CD14-positive monocyte (primary cell): ENCODE measurements around the gene CSNK1G1. TPM values are rescaled to one million over a fixed set of nuclear protein-coding genes. Genes with fewer than 3 reads are reported as not detected.
A peak's percentile ranks its signal among the peaks of the same experiment; 100 is the strongest.
"Not testable (repeated sequence)": the region's sequence is repeated elsewhere in the genome, so short reads cannot be mapped to it uniquely, and the experiment has no call there.

Experiments used
- DNase-seq, 3 donors: peaks; one replicate each; pipeline ENCODE4 v3.0.0-alpha.2; 2011 to 2022
- H2AFZ ChIP-seq: 2 replicates; pipeline ENCODE4 v1.6.0; 2012; ENCODE audit warnings: mild to moderate bottlenecking, low read depth, low read length, inconsistent platforms; ENCODE audit not compliant: insufficient read depth, poor library complexity, severe bottlenecking
- H3K27ac ChIP-seq, 2 donors: 1 replicate in 1 of 2; 2 replicates in 1 of 2; pipeline ENCODE4 v1.5.1; 2012 to 2013; ENCODE audit warnings: low read length in 2 of 2, control low read depth in 1 of 2, inconsistent platforms in 1 of 2, low read depth in 1 of 2, mild to moderate bottlenecking in 1 of 2
- H3K27me3 ChIP-seq, 2 donors: one replicate each; pipeline versions ENCODE4 v1.6.0 to v1.6.1; 2011 to 2013; ENCODE audit warnings: low read length in 2 of 2; ENCODE audit not compliant: control insufficient read depth in 2 of 2, insufficient read depth in 2 of 2
- H3K36me3 ChIP-seq, 2 donors: replicated peaks in 1 of 2; 1 replicate in 1 of 2; 2 replicates in 1 of 2; pipeline versions ENCODE4 v1.5.1 to v1.6.1; 2012 to 2013; ENCODE audit warnings: low read length in 2 of 2, control low read depth in 1 of 2, inconsistent platforms in 1 of 2, mild to moderate bottlenecking in 1 of 2; ENCODE audit not compliant: insufficient read depth in 2 of 2, control insufficient read depth in 1 of 2
- H3K4me1 ChIP-seq, 2 donors: 1 replicate in 1 of 2; 2 replicates in 1 of 2; pipeline versions ENCODE4 v1.5.1 to v1.6.1; 2012 to 2013; ENCODE audit warnings: low read length in 2 of 2, control low read depth in 1 of 2, inconsistent platforms in 1 of 2, mild to moderate bottlenecking in 1 of 2, moderate library complexity in 1 of 2; ENCODE audit not compliant: insufficient read depth in 2 of 2, control insufficient read depth in 1 of 2
- H3K4me2 ChIP-seq: replicated peaks from 2 replicates; pipeline ENCODE3; 2012; ENCODE audit warnings: low read length, moderate library complexity, mild to moderate bottlenecking; ENCODE audit not compliant: poor library complexity, severe bottlenecking; ENCODE audit errors: extremely low read depth
- H3K4me3 ChIP-seq, 3 experiments: fragments of 200-600 bp in 1 of 3; sonication (generic) in 1 of 3; replicated peaks in 1 of 3; 1 replicate in 2 of 3; 2 replicates in 1 of 3; pipeline ENCODE4 v1.5.1; 2011 to 2013; ENCODE audit warnings: low read length in 3 of 3, mild to moderate bottlenecking in 3 of 3, control low read depth in 2 of 3, low read depth in 2 of 3, inconsistent platforms in 1 of 3, moderate library complexity in 1 of 3
- H3K79me2 ChIP-seq: 2 replicates; pipeline ENCODE4 v1.6.0; 2012; ENCODE audit warnings: mild to moderate bottlenecking, control low read depth, inconsistent platforms, low read length, moderate library complexity; ENCODE audit not compliant: insufficient read depth
- H3K9ac ChIP-seq: 2 replicates; pipeline ENCODE4 v1.6.0; 2017; ENCODE audit warnings: low read length, mild to moderate bottlenecking; ENCODE audit not compliant: insufficient read depth, poor library complexity, severe bottlenecking
- H3K9me3 ChIP-seq, 2 donors: replicated peaks in 1 of 2; 1 replicate in 1 of 2; 2 replicates in 1 of 2; pipeline versions ENCODE4 v1.5.1 to v1.6.1; 2012 to 2013; ENCODE audit warnings: low read length in 2 of 2, control low read depth in 1 of 2; ENCODE audit not compliant: control insufficient read depth in 1 of 2, insufficient read depth in 1 of 2
- H4K20me1 ChIP-seq: 2 replicates; pipeline ENCODE4 v1.6.0; 2012; ENCODE audit warnings: mild to moderate bottlenecking, low read length, control low read depth, moderate library complexity; ENCODE audit not compliant: insufficient read depth
- H3K27ac Mint-ChIP-seq, 7 donors: one replicate each; pipeline ENCODE4 v1.8.0; 2020; ENCODE audit warnings: mild to moderate bottlenecking in 7 of 7, mixed read lengths in 7 of 7, moderate library complexity in 6 of 7, inconsistent platforms in 2 of 7
- H3K27me3 Mint-ChIP-seq, 3 donors: one replicate each; pipeline ENCODE4 v1.8.0; 2021 to 2022; ENCODE audit warnings: low read depth in 3 of 3, mild to moderate bottlenecking in 3 of 3, mixed read lengths in 3 of 3, moderate library complexity in 3 of 3, inconsistent platforms in 1 of 3
- H3K36me3 Mint-ChIP-seq, 2 donors: one replicate each; pipeline ENCODE4 v1.8.0; 2020; ENCODE audit warnings: mixed read lengths in 2 of 2, inconsistent platforms in 1 of 2, mild to moderate bottlenecking in 1 of 2
- H3K4me1 Mint-ChIP-seq: one replicate; pipeline ENCODE4 v1.8.0; 2020; ENCODE audit warnings: mild to moderate bottlenecking, mixed read lengths
- H3K4me3 Mint-ChIP-seq, 2 donors: one replicate each; pipeline ENCODE4 v1.8.0; 2020; ENCODE audit warnings: mild to moderate bottlenecking in 2 of 2, mixed read lengths in 2 of 2, moderate library complexity in 1 of 2
- H3K9me3 Mint-ChIP-seq, 7 donors: one replicate each; pipeline ENCODE4 v1.8.0; 2020 to 2022; ENCODE audit warnings: mixed read lengths in 7 of 7, mild to moderate bottlenecking in 6 of 7, moderate library complexity in 6 of 7, inconsistent platforms in 2 of 7
- WGBS: methylation state at CpG from one replicate; pipeline ENCODE4 v1.1.5; 2013; ENCODE audit warnings: missing lambda C conversion rate; ENCODE audit not compliant: insufficient coverage; 5-methylcytosine and 5-hydroxymethylcytosine counted together
- intact Hi-C, 2 donors: fragments of 100-400 bp; cut with micrococcal nuclease; formaldehyde crosslinking; loops; one replicate each; pipeline versions ENCODE4 v1.15.0 to v1.15.1; 2023
- polyA plus RNA-seq, 3 donors: library from polyadenylated mRNA; depleted of rRNA in 1 of 3; unstranded in 2 of 3; stranded (reverse) in 1 of 3; fragments of 300-500 nt in 2 of 3; fragments of >200 nt in 1 of 3; fragmentation: Illumina TruSeq in 2 of 3; gene quantifications; 1 replicate in 2 of 3; 2 replicates in 1 of 3; pipeline ENCODE4 v1.2.3, GENCODE V29; 2012 to 2021
- TF ChIP-seq, protein P1 (sequence below): fragments of 200-600 bp; IDR thresholded peaks from one replicate; pipeline ENCODE4 v1.8.0; 2022; ENCODE audit warnings: antibody characterized with exemption, mild to moderate bottlenecking

The CSNK1G1 gene
- polyA plus RNA-seq, 3 donors = 4.3 to 8.6 (median 7.7) TPM

DNA sequence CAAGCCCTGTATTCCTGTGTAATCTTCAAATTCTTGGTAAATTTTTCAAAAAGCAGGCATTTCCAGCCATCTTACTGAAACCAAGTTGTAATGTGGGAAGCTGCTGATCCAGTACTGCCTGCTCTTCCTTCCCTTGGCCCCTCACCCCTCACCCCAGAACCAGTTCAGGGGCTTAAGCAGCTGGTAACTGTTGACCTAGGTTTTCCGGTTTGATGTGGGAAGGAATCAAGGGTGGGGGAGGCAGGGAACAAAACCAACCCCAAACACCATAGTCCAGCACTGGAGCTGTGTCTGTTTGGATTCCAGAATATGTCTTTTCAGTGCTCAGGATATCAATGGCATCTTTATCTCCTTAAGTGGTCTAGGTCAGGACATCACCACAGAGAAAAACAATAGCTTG lies 233.5 kb downstream of the CSNK1G1 start:
- H3K36me3 Mint-ChIP-seq = peaks cover 83 to 96% of the 10 kb centered on the region in 2 donors
- no CpG with 5 or more reads among the region's 1 CpG for WGBS

GRCh38 chr15:64121614-64122013 lies 234.4 kb downstream of the CSNK1G1 start:
- Histone ChIP-seq H3K4me2 (no peak overlapping the region), H3K9ac (no peak overlapping the region), H3K27ac (peak overlapping the region in 1 of 2 donors; percentile 31), H4K20me1 (peaks cover 59% of the 10 kb centered on the region), H3K27me3 (no peaks in the 10 kb centered on the region), H3K36me3 (peaks cover 92 to 98% of the 10 kb centered on the region in 2 donors), H3K4me3 (no peak overlapping the region), H3K9me3 (no peaks in the 10 kb centered on the region), H3K79me2 (peaks cover 13% of the 10 kb centered on the region), H3K4me1 (no peaks in the 10 kb centered on the region), H2AFZ (no peak overlapping the region)
- no peak overlapping the region for H3K27ac Mint-ChIP-seq
- H3K4me3 Mint-ChIP-seq = no peak overlapping the region
- TF ChIP-seq, protein P1, sequence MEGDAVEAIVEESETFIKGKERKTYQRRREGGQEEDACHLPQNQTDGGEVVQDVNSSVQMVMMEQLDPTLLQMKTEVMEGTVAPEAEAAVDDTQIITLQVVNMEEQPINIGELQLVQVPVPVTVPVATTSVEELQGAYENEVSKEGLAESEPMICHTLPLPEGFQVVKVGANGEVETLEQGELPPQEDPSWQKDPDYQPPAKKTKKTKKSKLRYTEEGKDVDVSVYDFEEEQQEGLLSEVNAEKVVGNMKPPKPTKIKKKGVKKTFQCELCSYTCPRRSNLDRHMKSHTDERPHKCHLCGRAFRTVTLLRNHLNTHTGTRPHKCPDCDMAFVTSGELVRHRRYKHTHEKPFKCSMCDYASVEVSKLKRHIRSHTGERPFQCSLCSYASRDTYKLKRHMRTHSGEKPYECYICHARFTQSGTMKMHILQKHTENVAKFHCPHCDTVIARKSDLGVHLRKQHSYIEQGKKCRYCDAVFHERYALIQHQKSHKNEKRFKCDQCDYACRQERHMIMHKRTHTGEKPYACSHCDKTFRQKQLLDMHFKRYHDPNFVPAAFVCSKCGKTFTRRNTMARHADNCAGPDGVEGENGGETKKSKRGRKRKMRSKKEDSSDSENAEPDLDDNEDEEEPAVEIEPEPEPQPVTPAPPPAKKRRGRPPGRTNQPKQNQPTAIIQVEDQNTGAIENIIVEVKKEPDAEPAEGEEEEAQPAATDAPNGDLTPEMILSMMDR = no peak
- no CpG with 5 or more reads among the region's 4 CpGs for WGBS
- DNase-seq = no peak
- intact Hi-C loops = no loop called here
- H3K27me3 Mint-ChIP-seq = no peaks in the 10 kb centered on the region
- H3K36me3 Mint-ChIP-seq = peaks cover 81 to 96% of the 10 kb centered on the region in 2 donors
- H3K9me3 Mint-ChIP-seq = no peaks in the 10 kb centered on the region
- no peaks in the 10 kb centered on the region for H3K4me1 Mint-ChIP-seq

More for the DNA sequence above, 233.5 kb downstream of the CSNK1G1 start:
- Mint-ChIP-seq H3K9me3 (no peaks in the 10 kb centered on the region), H3K4me3 (no peak overlapping the region), H3K27me3 (no peaks in the 10 kb centered on the region), H3K27ac (peak overlapping the region in 1 of 7 donors; percentile 35), H3K4me1 (no peaks in the 10 kb centered on the region)
- no peak overlapping the region for H3K4me3 ChIP-seq
- H3K79me2 ChIP-seq = peaks cover 8% of the 10 kb centered on the region
- H3K9ac ChIP-seq = no peak overlapping the region
- no peaks in the 10 kb centered on the region for H3K27me3 ChIP-seq
- H3K4me2 ChIP-seq = no peak overlapping the region
- DNase-seq = no peak
- peaks cover 52% of the 10 kb centered on the region for H4K20me1 ChIP-seq
- H3K4me1 ChIP-seq = no peaks in the 10 kb centered on the region
- intact Hi-C loops = no loop called here
- H3K36me3 ChIP-seq = peaks cover 92 to 98% of the 10 kb centered on the region in 2 donors
- H2AFZ ChIP-seq = no peak overlapping the region
- TF ChIP-seq, protein P1 = no peak
- H3K27ac ChIP-seq = no peak overlapping the region
- no peaks in the 10 kb centered on the region for H3K9me3 ChIP-seq

- H3K4me2 ChIP-seq, H3K9me3 Mint-ChIP-seq, intact Hi-C loops, H3K4me1 Mint-ChIP-seq, H3K27ac ChIP-seq, H3K27me3 ChIP-seq, H3K4me1 ChIP-seq, H3K9me3 ChIP-seq, DNase-seq, H3K9ac ChIP-seq, H3K4me3 Mint-ChIP-seq, H3K27me3 Mint-ChIP-seq, H3K4me3 ChIP-seq, H2AFZ ChIP-seq: not testable (repeated sequence)
- WGBS = 100% methylated on average over 2 of the region's 2 CpGs
- H4K20me1 ChIP-seq = peaks cover 72% of the 10 kb centered on the region
- H3K36me3 Mint-ChIP-seq = peaks cover 81 to 94% of the 10 kb centered on the region in 2 donors
- H3K36me3 ChIP-seq = peaks cover 92 to 98% of the 10 kb centered on the region in 2 donors
- H3K27ac Mint-ChIP-seq = peak overlapping the region in 1 of 7 donors; percentile 25
- H3K79me2 ChIP-seq = peaks cover 26% of the 10 kb centered on the region
Measured at GRCh38 chr15:64120322-64120721, 235.7 kb downstream of the CSNK1G1 start.
